ENCODE measurements around the gene MACROH2A1. TPM values are rescaled to one million over a fixed set of nuclear protein-coding genes. Genes with fewer than 3 reads are reported as not detected.
A peak's percentile ranks its signal among the peaks of the same experiment; 100 is the strongest.

The MACROH2A1 gene
- total RNA-seq, 1 experiment from 2014 or later = 301 TPM

DNA sequence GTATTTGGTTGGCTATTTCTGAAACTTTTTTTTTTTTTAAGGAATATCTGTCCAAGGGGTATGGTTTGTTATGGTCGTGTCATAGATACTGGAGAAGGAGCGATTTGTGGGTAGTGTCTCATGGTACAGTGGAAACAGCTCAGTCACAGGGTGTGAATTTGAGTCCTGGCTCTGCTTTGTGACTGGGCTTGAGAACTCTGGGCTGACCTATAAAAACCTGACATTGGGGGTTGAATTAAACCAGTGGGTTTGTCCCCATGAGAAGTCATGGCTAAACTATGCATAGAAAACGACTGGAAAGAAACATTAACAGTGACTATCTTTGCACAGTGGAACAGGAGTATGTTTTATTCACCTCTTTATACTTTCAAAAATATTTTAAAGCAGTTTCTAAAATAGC is 54.7 kb downstream of the MACROH2A1 start:
- no peak for DNase-seq (ENCODE audit: low read depth)
- in situ Hi-C loops (cut with HindIII; ENCODE audit: low pct_unique_long_range_greater_than_20kb, low sequenced_read_pairs) = no loop called here

DNA sequence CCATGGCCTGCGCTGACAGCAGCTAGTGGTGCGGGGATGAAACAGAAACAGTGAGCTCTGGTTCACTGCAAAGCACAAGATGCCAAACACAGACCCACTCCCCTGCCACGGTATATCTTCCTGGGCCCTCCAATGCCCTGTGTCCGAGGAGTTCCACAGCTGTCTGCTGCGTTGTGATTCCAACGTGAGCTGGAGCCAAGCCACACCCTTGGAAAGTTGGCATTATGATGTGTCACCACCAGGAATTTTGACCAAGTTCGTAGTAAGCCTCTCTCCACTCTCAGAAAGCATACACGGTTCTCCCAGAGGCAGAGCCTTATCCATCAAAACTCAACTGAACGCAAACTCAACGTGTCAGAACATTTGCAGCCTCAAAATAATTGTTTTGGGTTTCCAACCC is 55.6 kb downstream of the MACROH2A1 start:
- in situ Hi-C loops (cut with HindIII; ENCODE audit: low pct_unique_long_range_greater_than_20kb, low sequenced_read_pairs) = no loop called here

DNA sequence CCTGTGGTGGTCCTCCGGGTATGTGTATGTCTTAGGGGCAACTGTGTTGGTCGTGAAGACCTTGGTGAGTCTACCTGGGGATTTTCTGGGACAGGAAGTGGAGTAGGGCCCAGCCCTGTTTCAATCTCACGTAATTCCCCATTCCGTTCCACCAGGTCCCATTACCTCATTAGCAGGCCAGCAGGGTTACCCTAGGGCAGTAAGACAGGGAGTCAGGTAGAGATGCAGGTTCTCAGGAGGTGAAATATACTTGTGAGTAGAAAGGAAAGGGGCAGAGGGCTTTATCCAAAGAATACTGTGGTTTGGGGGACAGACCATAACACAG is 56.5 kb downstream of the MACROH2A1 start:
- in situ Hi-C loops (cut with HindIII; ENCODE audit: low pct_unique_long_range_greater_than_20kb, low sequenced_read_pairs) = no loop called here
- DNase-seq (ENCODE audit: low read depth) = no peak

More for the DNA sequence above, 55.6 kb downstream of the MACROH2A1 start:
- no peak for DNase-seq (ENCODE audit: low read depth)

DNA sequence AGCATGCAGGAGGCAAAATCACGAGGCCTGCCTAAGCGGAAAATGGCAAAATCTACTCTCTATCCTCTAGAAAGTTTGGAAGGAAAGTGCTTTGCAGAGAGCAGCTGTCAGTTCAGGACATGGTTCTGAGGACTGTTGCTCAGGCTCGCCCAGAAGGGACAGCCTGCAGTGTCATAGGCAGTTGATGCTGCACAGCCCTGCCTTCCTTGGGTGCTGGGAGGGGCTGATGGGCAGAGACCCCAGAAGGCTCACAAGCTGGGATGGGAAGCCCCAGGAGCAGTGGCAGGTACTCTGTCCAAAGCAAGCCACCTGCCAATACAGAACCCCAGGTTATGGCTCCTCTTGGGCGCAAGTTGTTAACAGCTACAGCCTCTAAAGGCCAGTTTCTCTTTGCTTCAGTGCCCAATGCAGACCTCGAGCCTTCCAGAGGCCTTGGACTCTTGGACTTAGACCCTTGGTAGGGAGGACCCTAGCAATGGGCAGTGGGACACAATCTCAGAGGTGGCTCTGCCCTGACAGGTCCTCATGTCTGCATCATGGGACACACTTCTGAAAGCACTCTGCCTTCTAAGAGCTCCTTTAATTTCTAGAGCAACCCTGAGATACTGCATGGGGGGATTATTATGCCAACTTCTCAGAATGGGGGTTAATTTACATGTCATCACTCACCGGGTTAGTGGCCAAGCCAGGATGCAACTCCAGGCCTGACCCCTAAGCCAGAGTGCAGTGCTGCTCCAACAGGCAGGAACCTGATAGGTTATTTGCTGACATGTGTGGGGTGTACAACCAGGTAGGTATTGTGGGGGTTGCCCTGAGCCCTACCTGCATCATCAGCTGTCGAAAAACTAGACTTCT is 57.1 kb downstream of the MACROH2A1 start:
- no peak for DNase-seq (ENCODE audit: low read depth)
- in situ Hi-C loops (cut with HindIII; ENCODE audit: low pct_unique_long_range_greater_than_20kb, low sequenced_read_pairs) = no loop called here

DNA sequence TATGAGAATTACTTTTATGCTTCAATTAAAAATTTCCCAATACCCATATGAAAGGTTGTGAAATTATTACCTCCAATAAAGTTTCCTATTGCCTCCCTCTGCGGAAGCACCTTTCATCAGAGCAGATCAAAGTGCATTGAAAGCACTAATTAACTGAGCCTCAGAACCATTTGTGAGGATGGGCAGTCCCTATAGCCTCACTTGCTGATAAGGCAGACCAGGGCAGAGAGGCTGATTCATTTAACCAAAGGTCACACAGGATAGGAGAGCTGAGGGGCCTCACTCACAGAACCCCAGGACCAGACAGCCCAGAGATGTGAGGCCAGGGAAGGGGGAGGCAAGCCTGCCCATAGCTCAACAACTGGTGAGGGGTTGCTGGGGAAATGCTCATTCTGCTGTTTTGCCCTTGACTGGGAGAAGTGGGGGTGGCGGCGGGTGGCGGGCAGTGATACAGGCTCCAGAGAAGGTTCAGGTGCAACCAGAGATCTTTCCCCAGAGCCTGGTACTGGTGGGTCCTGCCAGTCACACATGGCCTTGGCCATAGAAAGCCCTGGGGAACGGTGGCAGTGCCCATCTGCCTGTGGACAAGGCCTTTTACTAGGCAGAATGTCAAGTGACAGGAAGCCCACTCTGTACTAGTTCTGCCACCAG is 57.9 kb downstream of the MACROH2A1 start:
- in situ Hi-C loops (cut with HindIII; ENCODE audit: low pct_unique_long_range_greater_than_20kb, low sequenced_read_pairs) = no loop called here
- no peak for DNase-seq (ENCODE audit: low read depth)

DNA sequence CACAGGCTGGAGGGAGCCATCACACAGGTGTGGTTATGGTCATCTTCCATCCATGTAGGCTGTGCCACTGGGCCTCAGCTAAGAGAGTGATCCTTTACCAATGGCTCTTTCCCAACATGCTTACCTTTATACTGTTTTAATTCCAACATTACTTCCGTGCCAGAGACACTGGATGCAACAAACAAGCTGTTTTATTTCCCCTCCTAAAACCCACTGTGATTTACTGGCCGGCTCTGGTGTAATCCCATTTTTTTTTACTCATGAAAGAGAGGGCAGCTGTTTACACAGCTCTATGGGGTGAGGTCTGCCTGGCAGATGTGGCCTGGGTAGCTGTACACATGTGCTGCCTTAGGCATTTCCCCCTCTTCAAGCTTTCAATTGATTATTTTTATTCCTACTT is 58.5 kb downstream of the MACROH2A1 start:
- no peak for DNase-seq (ENCODE audit: low read depth)
- in situ Hi-C loops (cut with HindIII; ENCODE audit: low pct_unique_long_range_greater_than_20kb, low sequenced_read_pairs) = no loop called here

DNA sequence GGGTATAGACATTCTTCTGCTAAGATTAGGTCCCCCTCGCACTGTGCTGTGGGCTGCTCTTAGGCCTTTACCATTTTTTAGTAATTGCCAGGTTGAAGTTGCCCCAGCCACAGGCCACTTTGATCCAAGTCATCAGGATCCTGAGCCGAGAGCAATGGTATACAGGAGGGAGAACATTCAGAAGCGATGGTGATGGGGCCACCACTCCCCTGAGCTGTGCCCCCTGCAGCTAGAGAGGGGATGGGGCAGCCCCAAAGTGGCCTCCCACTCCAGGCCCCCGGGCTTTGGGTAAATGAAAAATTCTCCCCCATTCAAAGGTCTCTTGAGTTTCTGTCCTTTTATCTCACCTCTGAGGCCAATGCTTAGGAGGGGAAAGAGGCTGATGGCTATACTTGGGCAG is 59.4 kb downstream of the MACROH2A1 start:
- in situ Hi-C loops (cut with HindIII; ENCODE audit: low pct_unique_long_range_greater_than_20kb, low sequenced_read_pairs) = no loop called here
- DNase-seq (ENCODE audit: low read depth) = no peak

- in situ Hi-C loops (cut with HindIII; ENCODE audit: low pct_unique_long_range_greater_than_20kb, low sequenced_read_pairs) = no loop called here
- DNase-seq (ENCODE audit: low read depth) = no peak
Measured at GRCh38 chr5:135339189-135339588, 59.8 kb downstream of the MACROH2A1 start.

- in situ Hi-C loops (cut with HindIII; ENCODE audit: low pct_unique_long_range_greater_than_20kb, low sequenced_read_pairs) = no loop called here
- no peak for DNase-seq (ENCODE audit: low read depth)
Measured at GRCh38 chr5:135337064-135337463, 62.0 kb downstream of the MACROH2A1 start.

GRCh38 chr5:135335031-135335828 is 63.8 kb downstream of the MACROH2A1 start:
- in situ Hi-C loops (cut with HindIII; ENCODE audit: low pct_unique_long_range_greater_than_20kb, low sequenced_read_pairs) = no loop called here
- no peak for DNase-seq (ENCODE audit: low read depth)

DNA sequence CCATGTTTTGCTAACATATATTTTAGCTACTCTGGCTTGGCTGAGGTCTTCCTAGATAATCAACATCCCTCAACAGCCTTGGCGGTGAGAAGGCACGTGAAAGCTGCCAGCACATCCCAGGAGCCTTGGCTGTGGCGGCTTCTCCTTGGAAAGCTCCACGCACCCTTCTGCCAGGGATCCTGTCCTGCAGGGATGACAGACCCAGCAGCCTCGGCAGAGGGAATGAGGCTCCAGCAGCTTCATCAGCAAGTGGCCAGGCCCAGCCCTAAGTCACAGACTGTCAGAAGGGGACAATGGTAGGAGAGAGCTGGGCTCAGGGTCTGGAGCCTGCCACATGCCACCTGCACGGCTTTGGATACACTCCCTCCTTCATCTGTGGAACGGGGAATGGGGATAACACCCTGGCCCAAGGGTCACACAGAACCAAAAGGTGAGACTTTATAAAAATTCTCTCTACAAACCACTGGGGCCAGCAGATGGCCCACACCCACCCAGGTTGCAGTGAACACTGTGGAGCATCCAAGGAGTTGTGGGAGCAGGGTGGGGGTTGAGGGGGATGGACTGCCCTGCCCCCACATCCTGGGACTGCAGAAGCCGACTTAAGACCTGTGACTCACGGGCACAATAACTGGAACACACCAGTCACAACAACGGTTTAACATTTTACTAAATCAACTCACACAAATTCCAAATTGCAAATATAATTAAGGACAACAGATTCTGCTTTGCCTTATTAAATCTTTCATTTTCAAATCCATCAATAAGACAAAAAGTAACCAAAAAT is 65.1 kb downstream of the MACROH2A1 start:
- no peak for DNase-seq (ENCODE audit: low read depth)
- in situ Hi-C loops (cut with HindIII; ENCODE audit: low pct_unique_long_range_greater_than_20kb, low sequenced_read_pairs) = no loop called here

DNA sequence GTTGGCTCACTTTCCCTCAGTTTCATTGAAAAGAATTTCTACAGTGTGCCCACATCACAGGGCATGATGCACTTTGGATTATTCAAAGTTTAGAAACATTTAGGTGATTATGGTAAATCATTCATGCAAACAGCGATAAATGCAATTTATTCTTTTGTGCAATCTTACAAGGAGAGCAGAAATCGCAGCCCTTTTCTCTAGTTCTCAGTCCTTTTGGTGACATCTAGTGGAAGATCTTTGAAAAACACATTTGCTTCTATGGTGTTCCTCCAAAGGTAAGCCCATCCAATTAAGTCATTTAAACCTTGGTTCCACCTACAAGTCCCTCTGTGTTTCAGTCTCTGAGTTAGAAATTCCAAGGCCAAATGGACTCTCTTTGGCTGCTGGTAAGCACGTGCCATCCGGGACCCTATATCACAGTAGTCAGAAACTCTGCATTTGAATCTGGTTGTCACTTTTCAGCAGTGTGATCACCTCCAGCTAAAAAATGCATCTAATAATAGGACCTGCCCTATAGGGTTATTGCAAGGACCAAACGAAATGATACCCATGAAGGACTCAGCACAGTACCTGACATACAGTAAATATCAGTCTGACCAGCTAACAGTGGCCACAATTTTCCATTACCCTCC is 66.4 kb downstream of the MACROH2A1 start:
- in situ Hi-C loops (cut with HindIII; ENCODE audit: low pct_unique_long_range_greater_than_20kb, low sequenced_read_pairs) = no loop called here
- DNase-seq (ENCODE audit: low read depth) = peak; percentile 31

DNA sequence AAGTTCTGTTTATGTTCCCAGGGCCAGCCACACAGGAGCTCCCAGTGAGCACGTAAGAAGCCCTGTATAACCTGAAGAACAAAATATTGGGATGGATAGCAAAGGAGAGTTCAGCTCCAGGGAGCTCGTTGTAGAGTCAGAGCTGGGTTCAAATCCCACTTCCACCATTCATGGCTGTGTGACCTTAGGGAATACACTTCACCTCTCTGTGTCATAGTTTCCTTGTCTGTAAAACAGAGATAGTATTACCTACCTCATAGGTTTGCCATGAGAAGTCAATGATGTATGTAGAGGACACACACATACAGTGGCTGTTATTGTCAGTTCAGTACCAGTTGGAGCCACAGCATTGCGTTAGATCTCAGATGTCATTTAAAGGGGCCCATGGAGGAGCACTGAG is 67.4 kb downstream of the MACROH2A1 start:
- DNase-seq (ENCODE audit: low read depth) = no peak
- in situ Hi-C loops (cut with HindIII; ENCODE audit: low pct_unique_long_range_greater_than_20kb, low sequenced_read_pairs) = no loop called here

GRCh38 chr5:135330798-135331096 is 68.3 kb downstream of the MACROH2A1 start:
- in situ Hi-C loops (cut with HindIII; ENCODE audit: low pct_unique_long_range_greater_than_20kb, low sequenced_read_pairs) = no loop called here
- no peak for DNase-seq (ENCODE audit: low read depth)

DNA sequence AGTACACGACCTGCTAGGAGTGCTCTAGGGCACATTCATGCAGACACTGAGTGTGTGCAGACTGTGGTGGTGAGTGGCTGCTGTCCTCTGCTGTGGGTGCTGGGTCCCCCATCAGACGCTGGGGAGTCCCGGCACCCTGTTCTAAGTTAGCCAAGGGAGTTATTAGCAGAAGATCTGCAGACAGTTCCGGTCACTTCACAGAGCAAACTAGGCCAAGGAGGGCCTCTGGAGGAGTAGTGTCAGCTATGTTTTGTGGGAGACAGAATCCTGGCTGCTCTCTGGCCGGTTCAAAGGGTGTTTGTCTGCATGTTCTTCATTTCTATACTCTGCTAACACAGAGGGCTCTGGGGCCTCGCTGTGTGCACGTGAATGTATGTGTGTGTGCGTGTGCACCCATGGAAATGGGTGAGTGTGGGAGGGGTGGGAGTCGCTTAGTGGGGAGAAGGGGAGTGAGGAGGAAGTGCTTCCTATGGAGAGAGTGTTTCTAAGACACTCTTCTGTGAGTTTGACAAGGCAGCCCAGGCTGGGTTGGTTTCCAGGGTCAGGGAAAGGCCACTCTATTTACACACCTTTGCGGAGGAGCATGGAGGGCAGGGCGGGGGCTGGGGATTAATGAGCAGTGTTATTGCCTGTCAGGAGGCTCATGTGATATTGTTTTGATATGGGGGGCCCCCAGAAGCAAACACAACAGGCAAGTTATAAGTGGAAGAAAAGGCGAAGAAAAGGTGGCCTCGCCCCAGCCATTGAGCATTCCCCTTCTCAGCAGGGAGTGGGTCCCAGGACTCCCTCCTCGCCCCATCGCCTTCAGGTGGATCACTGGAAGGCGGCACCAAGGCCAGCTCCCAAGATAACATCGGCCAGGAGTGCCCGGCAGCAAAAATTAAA is 68.9 kb downstream of the MACROH2A1 start:
- in situ Hi-C loops (cut with HindIII; ENCODE audit: low pct_unique_long_range_greater_than_20kb, low sequenced_read_pairs) = no loop called here
- DNase-seq (ENCODE audit: low read depth) = no peak

DNA sequence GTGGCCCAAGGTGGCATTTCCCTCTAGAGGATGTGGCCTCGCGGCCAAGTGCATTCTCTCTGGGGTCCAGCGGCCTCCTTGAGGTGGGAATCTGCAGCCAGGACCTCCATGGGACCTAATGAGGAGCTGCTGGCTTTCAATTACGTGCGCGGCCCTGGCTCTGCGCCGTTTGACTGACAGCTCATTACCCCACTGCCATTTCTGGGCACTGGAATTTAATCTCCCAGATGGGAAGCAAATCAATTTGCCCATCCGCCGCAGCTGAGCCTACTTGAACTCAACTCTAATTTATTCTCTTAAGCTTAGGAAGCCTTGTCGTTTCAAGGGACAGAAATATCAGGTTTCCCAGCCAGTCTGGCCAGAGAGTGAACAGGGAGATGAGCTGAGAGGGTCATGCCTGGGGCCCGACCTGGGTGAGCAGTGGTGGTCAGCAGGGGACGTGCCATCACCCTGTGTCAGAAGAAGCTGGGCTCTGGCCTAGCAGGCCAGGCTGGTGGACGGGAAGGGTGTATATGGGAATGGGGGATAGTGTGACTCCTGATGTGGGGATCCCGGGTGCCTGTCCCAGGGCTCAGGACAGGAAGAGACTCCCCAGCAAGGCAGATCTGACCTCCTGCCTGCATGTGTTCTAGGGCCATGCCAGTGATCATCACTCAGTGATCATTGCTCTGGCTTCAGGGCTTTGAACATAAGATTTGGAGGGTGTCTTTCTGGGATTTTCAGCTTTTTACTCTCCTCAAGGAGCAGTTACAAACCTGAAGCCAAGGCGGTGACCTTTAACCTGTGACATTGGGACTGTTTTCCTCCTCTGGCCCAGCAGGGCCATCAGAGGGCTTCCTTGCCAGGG is 69.7 kb downstream of the MACROH2A1 start:
- no peak for DNase-seq (ENCODE audit: low read depth)
- in situ Hi-C loops (cut with HindIII; ENCODE audit: low pct_unique_long_range_greater_than_20kb, low sequenced_read_pairs) = no loop called here

Data from Caki2 (cell line).